HUES48 (cell line): ENCODE measurements around the gene CNTN4.

ENCODE experiments used
- H3K27ac ChIP-seq: one replicate; pipeline ENCODE4 v1.7.0; 2013; ENCODE audit warnings: low read depth, low read length, inconsistent platforms
- H3K27me3 ChIP-seq: 2 replicates; pipeline ENCODE4 v1.6.1; 2013; ENCODE audit warnings: mild to moderate bottlenecking, low read length; ENCODE audit not compliant: control insufficient read depth, insufficient read depth
- H3K36me3 ChIP-seq: 2 replicates; pipeline ENCODE4 v1.6.1; 2013; ENCODE audit warnings: low read length; ENCODE audit not compliant: control insufficient read depth, insufficient read depth
- H3K4me1 ChIP-seq: 2 replicates; pipeline ENCODE4 v1.6.1; 2013; ENCODE audit warnings: mild to moderate bottlenecking, low read length; ENCODE audit not compliant: control insufficient read depth, insufficient read depth
- H3K4me3 ChIP-seq: 2 replicates; pipeline ENCODE4 v1.5.1; 2013; ENCODE audit warnings: mild to moderate bottlenecking, low read depth, low read length
- H3K9ac ChIP-seq: 2 replicates; pipeline ENCODE4 v1.6.1; 2013; ENCODE audit warnings: mild to moderate bottlenecking, low read depth, low read length, moderate library complexity
- H3K9me3 ChIP-seq: 2 replicates; pipeline ENCODE4 v1.6.1; 2013; ENCODE audit warnings: low read length; ENCODE audit not compliant: control insufficient read depth, insufficient read depth

Gene CNTN4

DNA sequence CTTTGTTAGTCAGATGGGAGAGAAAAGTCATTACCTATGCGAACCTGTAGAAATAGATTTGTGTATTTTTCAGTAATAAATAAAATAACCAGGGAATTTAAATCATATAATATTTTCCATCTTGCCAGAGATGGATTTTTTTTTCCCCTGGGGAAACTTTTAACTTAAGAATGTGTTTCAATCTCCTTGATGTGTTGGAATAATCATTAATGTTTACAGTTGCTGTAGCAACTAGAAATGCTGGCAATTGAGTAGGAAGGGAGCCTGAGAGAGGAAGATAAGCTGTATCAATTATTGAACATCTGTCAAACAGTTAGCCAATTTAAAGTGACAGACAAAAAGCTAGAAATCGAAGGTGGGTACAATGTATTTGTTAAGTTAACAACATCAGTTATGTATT lies 752.0 kb downstream of the CNTN4 start:
- no peaks in the 10 kb centered on the region for H3K27me3 ChIP-seq
- no peak overlapping the region for H3K4me3 ChIP-seq
- no peaks in the 10 kb centered on the region for H3K36me3 ChIP-seq
- no peak overlapping the region for H3K9ac ChIP-seq
- no peaks in the 10 kb centered on the region for H3K9me3 ChIP-seq
- H3K27ac ChIP-seq: no peak overlapping the region
- H3K4me1 ChIP-seq: no peaks in the 10 kb centered on the region

DNA sequence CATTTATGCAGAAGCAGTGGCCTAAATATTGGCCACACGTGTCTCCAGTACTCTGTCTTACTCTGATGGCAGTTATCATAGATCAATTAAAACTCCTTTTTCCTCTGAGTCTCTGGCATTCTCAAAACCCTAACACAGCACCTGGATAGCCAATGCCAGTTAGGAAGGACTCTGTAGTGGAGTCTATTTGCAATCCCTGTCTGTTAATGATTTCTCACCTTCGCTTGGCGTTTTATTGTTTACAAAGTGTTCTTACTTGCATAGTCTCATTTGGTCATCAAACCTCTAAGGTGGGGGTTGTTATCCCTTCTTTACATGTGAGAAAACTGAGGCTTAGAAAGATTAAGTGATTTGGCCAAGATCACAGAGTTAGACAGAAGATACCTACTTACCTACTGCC lies 752.7 kb downstream of the CNTN4 start:
- Histone ChIP-seq H3K27ac (no peak overlapping the region), H3K36me3 (no peaks in the 10 kb centered on the region), H3K27me3 (no peaks in the 10 kb centered on the region), H3K9ac (no peak overlapping the region), H3K4me1 (no peaks in the 10 kb centered on the region), H3K9me3 (no peaks in the 10 kb centered on the region), H3K4me3 (no peak overlapping the region)

DNA sequence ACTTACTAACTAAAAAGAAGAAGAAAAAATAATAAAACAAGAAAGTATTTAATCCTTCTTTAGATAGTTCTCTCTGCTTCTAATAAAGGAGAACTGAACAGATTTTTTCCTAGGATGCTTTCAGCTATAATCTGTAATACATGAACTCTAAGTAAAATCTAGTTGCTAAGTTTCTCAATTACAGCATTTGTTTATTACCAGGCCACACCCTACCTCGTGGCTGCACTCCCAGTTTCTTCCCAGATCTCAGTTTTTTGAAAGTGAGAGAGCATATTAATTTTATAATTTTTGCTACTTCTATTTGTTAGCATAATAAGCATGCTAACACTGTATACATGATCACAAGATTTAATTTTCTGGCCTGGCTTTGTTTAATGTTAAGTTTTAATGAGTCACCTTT lies 753.2 kb downstream of the CNTN4 start:
- H3K36me3 ChIP-seq: no peaks in the 10 kb centered on the region
- no peak overlapping the region for H3K4me3 ChIP-seq
- no peak overlapping the region for H3K9ac ChIP-seq
- H3K9me3 ChIP-seq: no peaks in the 10 kb centered on the region
- H3K4me1 ChIP-seq: no peaks in the 10 kb centered on the region
- H3K27me3 ChIP-seq: no peaks in the 10 kb centered on the region
- no peak overlapping the region for H3K27ac ChIP-seq

DNA sequence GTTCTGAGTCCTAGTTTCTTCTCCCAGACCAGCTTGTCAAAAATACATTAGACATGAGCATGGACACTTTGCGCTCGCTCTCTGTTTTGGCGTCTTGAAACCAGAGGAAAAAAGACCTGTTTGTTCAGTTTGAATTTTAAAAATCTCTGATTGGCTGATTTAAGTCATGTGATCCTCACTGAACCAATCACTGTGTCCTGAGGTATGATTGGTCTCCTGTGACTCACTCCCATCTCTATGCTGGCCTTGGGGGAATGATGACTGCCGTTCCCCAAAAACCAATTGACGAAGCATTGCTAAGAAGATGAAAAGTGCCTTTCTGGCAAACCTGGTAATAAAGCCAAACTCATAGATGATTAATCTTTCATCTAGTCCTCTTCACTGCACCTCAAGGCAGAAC lies 755.0 kb downstream of the CNTN4 start:
- no peak overlapping the region for H3K9ac ChIP-seq
- no peak overlapping the region for H3K27ac ChIP-seq
- H3K27me3 ChIP-seq: no peaks in the 10 kb centered on the region
- H3K4me1 ChIP-seq: no peaks in the 10 kb centered on the region
- no peaks in the 10 kb centered on the region for H3K9me3 ChIP-seq
- no peak overlapping the region for H3K4me3 ChIP-seq
- no peaks in the 10 kb centered on the region for H3K36me3 ChIP-seq

DNA sequence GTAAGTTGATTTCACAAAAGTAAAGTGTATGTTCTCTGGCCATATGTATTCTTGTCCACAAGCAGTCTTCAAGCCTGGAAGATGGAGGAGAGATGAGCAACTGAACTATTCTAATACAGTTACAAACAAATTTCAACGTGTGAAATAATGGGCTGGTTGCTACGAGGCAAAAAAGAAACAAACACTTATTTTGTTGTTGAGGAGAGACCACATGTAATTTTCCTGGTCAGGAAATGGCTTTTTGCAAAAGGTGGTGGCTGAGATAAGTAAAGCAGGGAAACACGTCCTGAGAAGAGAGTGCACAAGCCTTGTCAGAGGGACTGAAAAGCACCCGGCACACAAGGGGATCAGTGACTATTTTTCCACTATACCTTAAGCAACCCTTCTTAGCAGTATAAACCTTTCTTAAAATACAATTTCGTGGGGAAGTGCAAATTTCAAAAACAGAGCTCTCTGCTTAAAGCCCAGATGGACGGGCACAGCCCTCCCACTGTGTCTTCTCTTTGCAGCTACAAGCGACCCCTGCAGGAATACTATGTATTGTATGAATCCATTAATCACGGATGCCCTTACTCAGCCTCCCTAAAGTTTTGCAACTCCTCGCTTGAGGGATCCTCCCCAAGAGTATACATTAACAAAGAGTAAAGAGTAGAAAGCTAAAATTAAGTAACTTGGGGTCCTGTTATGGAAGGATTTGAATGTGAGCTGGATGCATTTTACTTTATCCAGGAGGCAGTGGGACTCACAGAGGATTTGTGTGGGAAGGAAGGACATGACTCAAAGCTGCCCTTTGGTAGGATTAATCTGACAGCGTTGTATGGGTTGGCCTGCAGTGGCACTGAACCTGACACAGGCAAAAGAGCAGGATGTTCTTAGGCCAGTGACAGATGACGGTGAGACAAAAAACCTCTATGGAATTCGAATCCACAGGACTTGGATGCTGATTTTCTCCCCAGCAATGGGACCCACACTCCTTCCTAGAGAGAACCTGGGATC lies 757.8 kb downstream of the CNTN4 start:
- H3K4me3 ChIP-seq: no peak overlapping the region

DNA sequence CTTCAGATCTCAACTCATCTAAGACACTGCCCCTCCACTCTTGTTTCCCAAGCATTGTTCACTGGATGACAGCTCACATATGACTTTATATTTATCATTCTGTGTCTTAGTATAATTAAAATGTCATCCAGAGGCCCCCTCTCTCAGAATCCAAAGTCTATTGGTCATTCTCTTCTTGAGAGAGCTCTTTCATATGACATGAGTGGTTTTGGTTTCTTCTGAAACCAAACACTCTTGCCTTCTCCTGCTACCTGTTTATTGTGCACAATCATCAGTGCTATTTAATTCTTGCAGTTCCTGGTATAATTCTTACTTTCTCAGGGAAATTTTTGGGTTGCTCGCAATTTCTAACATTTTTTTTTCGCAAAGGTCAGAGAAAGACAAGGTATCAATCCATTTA lies 762.0 kb downstream of the CNTN4 start:
- no peaks in the 10 kb centered on the region for H3K9me3 ChIP-seq
- H3K4me1 ChIP-seq: 0 out of 2 replicates have a peak, but pooled peaks cover 7% of the 10 kb centered on the region
- no peaks in the 10 kb centered on the region for H3K27me3 ChIP-seq

More for the DNA sequence above, 757.8 kb downstream of the CNTN4 start:
- Histone ChIP-seq H3K27me3 (no peaks in the 10 kb centered on the region), H3K9me3 (no peaks in the 10 kb centered on the region), H3K4me1 (no peaks in the 10 kb centered on the region), H3K36me3 (no peaks in the 10 kb centered on the region), H3K27ac (no peak overlapping the region), H3K9ac (no peak overlapping the region)

DNA sequence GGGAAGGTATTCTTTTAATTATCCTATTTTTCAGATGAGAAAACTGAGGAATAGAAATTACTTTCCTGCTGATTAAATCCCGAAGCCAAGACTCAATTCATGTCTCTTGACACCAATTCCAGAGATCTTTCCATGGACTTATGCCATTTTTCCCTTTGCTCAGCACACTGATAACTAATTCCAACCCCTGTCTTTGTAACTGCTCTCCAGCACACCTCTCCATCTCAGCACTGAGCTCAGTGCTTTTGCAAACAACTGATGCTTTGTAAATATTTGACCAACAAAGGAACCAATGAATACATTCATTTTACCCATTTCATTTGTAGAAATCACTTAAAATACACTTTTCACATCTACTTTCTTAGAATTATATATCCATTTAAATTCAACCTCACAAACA lies 762.5 kb downstream of the CNTN4 start:
- H3K9ac ChIP-seq: no peak overlapping the region
- no peaks in the 10 kb centered on the region for H3K36me3 ChIP-seq
- H3K9me3 ChIP-seq: no peaks in the 10 kb centered on the region
- no peak overlapping the region for H3K27ac ChIP-seq
- no peaks in the 10 kb centered on the region for H3K27me3 ChIP-seq
- 0 out of 2 replicates have a peak, but pooled peaks cover 7% of the 10 kb centered on the region for H3K4me1 ChIP-seq
- no peak overlapping the region for H3K4me3 ChIP-seq

More for the DNA sequence above, 762.0 kb downstream of the CNTN4 start:
- Histone ChIP-seq H3K36me3 (no peaks in the 10 kb centered on the region), H3K4me3 (no peak overlapping the region), H3K27ac (no peak overlapping the region), H3K9ac (no peak overlapping the region)

DNA sequence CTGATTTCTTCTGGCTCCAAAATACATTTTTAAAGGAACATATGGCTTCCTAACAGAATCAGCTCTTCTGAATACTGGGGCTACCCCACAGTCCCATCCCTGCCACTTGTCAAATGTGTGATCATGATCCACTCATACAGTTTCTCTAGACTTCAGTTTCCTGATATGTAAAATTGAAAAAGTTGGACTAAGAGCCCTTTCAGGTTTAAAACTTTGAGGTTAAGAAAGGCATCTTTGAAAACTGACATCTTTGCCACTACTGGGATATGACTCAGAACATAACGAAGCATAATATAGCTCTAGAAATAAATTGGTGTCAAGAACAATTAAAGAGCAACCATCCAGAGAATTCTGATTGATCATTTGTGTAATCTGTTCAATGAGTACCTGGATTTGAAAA lies 763.3 kb downstream of the CNTN4 start:
- Histone ChIP-seq H3K27ac (no peak overlapping the region), H3K27me3 (no peaks in the 10 kb centered on the region), H3K4me1 (peaks cover 11% of the 10 kb centered on the region; the same call in 1 of the 2 replicates), H3K9me3 (no peaks in the 10 kb centered on the region), H3K9ac (no peak overlapping the region), H3K4me3 (no peak overlapping the region), H3K36me3 (no peaks in the 10 kb centered on the region)

DNA sequence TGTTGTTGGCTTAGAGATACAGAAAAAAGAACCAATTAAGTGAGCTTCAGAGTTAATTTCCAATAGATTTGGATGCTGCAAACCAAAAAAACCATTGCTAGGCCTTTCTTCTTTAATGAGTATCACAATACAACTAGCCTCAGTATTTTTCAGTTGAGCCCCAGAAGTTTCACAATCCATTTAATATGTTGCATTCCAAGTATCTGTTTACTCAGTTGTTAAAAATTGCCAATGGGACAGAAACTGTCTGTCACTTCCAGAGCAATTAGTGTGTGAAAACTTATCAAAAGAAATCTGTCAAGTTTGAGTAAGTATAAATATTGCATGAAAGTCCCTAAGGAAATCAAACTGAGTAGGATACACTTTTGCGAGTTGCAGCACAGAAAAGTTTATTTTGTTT lies 763.7 kb downstream of the CNTN4 start:
- Histone ChIP-seq H3K27me3 (no peaks in the 10 kb centered on the region), H3K4me1 (peaks cover 15% of the 10 kb centered on the region; the same call in 1 of the 2 replicates), H3K4me3 (no peak overlapping the region), H3K9me3 (no peaks in the 10 kb centered on the region), H3K9ac (no peak overlapping the region), H3K27ac (no peak overlapping the region), H3K36me3 (no peaks in the 10 kb centered on the region)

DNA sequence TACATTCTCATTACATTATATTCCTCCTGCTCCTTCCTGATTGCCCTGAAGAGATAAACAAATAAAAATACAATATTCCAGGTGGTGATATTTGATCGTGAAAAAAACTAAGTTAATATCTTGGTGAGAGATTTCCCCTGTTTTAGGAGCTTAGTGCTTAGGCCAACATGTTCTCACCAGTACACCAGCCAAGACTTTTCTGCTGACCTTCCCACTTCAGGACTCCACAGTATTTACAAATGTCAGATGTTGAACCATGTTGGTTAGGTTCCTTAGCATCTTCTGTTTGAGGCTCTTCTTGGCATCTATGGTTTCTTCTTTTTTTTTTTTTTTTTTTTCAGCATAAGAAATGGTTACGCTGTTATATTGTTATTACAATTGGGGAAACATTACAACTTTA lies 764.5 kb downstream of the CNTN4 start:
- no peaks in the 10 kb centered on the region for H3K9me3 ChIP-seq
- H3K4me3 ChIP-seq: no peak overlapping the region
- H3K27ac ChIP-seq: no peak overlapping the region
- peaks cover 15% of the 10 kb centered on the region; the same call in 1 of the 2 replicates for H3K4me1 ChIP-seq
- no peaks in the 10 kb centered on the region for H3K36me3 ChIP-seq
- no peak overlapping the region for H3K9ac ChIP-seq
- H3K27me3 ChIP-seq: no peaks in the 10 kb centered on the region

DNA sequence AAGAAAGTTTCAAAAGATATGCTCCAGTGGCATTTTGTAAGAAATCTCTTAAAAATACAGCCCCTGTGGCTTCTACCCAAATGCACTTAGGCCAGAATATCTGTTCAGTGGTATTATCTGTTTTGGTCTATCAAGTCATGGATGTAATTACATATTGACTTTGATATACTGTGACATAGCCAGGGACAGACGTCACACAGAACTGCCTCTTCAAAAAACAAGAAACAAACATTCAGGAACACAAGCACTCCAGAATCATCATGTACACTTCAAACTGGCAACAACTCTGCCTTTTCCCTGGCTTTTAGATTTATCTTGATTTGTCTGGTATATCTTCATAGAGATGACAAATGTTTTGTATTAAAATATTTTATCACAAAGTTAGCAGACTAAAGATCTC lies 771.2 kb downstream of the CNTN4 start:
- H3K4me1 ChIP-seq: peaks cover 8% of the 10 kb centered on the region; the same call in 1 of the 2 replicates
- H3K9me3 ChIP-seq: no peaks in the 10 kb centered on the region
- no peak overlapping the region for H3K27ac ChIP-seq
- no peaks in the 10 kb centered on the region for H3K36me3 ChIP-seq
- no peak overlapping the region for H3K4me3 ChIP-seq
- no peaks in the 10 kb centered on the region for H3K27me3 ChIP-seq
- no peak overlapping the region for H3K9ac ChIP-seq
